Measurements from ENCODE around the gene LIME1. TPM values are rescaled to one million over a fixed set of nuclear protein-coding genes. Genes with fewer than 3 reads are reported as not detected.
A peak's percentile ranks its signal among the peaks of the same experiment; 100 is the strongest.
"Not testable (repeated sequence)": the region's sequence is repeated elsewhere in the genome, so short reads cannot be mapped to it uniquely, and the experiment has no call there.

The LIME1 gene
- total RNA-seq, 2 experiments from 2014 or later, result 75.6 to 76.4 TPM

DNA sequence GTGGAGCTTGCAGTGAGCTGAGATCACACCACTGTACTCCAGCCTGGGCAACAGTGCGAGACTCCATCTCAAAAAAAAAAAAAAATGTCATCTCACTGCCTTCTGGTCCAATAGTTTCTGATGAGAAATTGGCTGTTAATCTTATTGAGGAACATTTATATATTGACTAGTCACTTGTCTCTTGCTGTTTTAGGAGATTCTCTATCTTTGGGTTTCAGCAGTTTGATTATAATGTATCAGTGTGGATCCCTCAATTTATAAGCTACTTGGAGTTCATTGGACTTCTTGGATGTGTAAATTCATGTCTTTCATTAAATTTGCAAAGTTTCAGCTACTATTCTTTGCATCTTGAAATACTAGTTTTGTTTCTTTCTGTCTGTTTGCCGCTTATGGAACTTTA is 17.5 kb upstream of the LIME1 start:
- H4K20me1 ChIP-seq (ENCODE audit: insufficient read depth, low read length), result no peaks in the 10 kb centered on the region
- no peak for DNase-seq (ENCODE audit: low spot score)
- no TSS peak for BruUV-seq (replicated peaks)
- no peak overlapping the region for H3K4me3 ChIP-seq (ENCODE audit: low read depth, low read length, poor library complexity, severe bottlenecking)
- H3K4me1 ChIP-seq (ENCODE audit: insufficient read depth, low read length, poor library complexity, severe bottlenecking), result no peaks in the 10 kb centered on the region
- peaks cover 97% of the 10 kb centered on the region for H3K36me3 ChIP-seq (ENCODE audit: insufficient read depth, low read length)
- H2AFZ ChIP-seq (ENCODE audit: low read length), result no peak overlapping the region
- no peak for TF ChIP-seq CTCF (conservative IDR thresholded peaks at IDR 0.05; ENCODE audit: low read length)
- TF ChIP-seq EZH2phosphoT487 (IDR thresholded peaks at IDR 0.05; ENCODE audit: borderline replicate concordance, low read depth, low read length), result no peak
- ChIA-PET POLR2A (interaction anchor here (0.7 to 1.2 kb wide), 2 partner anchors 8 to 9 kb away, joined by 4 to 5 read pairs; no protein-coding TSS in a partner anchor), CTCF (ENCODE audit: unreplicated experiment) (no interaction called here)
- peaks cover 71% of the 10 kb centered on the region for H3K79me2 ChIP-seq (ENCODE audit: insufficient read depth, low read depth, low read length)
- peaks cover 32% of the 10 kb centered on the region for H3K9me3 ChIP-seq (ENCODE audit: low read length)
- no peaks in the 10 kb centered on the region for H3K9me2 ChIP-seq (ENCODE audit: insufficient read depth, low read length)
- no peak overlapping the region for H3K27ac ChIP-seq (ENCODE audit: low read depth, low read length, poor library complexity, severe bottlenecking)
- no peak overlapping the region for H3K4me2 ChIP-seq (ENCODE audit: low read length)
- intact Hi-C loops (cut with micrococcal nuclease; ENCODE audit: unreplicated experiment), result no loop called here

DNA sequence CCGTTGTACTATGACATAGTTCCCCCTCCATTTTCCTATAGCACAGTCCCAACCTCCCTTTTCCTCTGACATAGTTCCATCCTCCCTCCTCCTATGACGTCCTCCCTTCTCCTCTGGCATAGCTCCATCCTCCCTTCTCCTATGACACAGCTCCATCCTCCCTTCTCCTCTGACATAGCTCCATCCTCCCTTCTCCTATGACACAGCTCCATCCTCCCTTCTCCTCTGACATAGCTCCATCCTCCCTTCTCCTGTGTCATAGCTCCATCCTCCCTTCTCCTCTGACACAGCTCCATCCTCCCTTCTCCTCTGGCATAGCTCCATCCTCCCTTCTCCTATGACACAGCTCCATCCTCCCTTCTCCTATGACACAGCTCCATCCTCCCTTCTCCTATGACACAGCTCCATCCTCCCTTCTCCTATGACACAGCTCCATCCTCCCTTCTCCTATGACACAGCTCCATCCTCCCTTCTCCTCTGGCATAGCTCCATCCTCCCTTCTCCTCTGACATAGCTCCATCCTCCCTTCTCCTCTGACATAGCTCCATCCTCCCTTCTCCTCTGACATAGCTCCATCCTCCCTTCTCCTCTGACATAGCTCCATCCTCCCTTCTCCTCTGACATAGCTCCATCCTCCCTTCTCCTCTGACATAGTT is 13.4 kb upstream of the LIME1 start:
- intact Hi-C loops (cut with micrococcal nuclease; ENCODE audit: unreplicated experiment); H3K4me3 ChIP-seq (ENCODE audit: low read depth, low read length, poor library complexity, severe bottlenecking); H4K20me1 ChIP-seq (ENCODE audit: insufficient read depth, low read length); H3K4me2 ChIP-seq (ENCODE audit: low read length); H3K27ac ChIP-seq (ENCODE audit: low read depth, low read length, poor library complexity, severe bottlenecking); BruUV-seq (replicated peaks); H3K9me2 ChIP-seq (ENCODE audit: insufficient read depth, low read length); H2AFZ ChIP-seq (ENCODE audit: low read length); DNase-seq (ENCODE audit: low spot score): not testable (repeated sequence)
- Histone ChIP-seq H3K79me2 (ENCODE audit: insufficient read depth, low read depth, low read length) (peaks cover 56% of the 10 kb centered on the region; the same call in 1 of the 2 replicates), H3K36me3 (ENCODE audit: insufficient read depth, low read length) (peaks cover 90% of the 10 kb centered on the region), H3K4me1 (ENCODE audit: insufficient read depth, low read length, poor library complexity, severe bottlenecking) (peaks cover 17% of the 10 kb centered on the region), H3K9me3 (ENCODE audit: low read length) (peaks cover 37% of the 10 kb centered on the region)
- ChIA-PET CTCF (ENCODE audit: unreplicated experiment) (interaction anchor here (0.7 kb wide), 2 partner anchors 62 to 174 kb away, joined by 3 to 5 read pairs; no protein-coding TSS in a partner anchor), POLR2A (interaction anchor here (0.6 to 1.2 kb wide), 2 partner anchors 10 to 15 kb away, joined by 3 read pairs; no protein-coding TSS in a partner anchor)

- H4K20me1 ChIP-seq (ENCODE audit: insufficient read depth, low read length); H3K9me2 ChIP-seq (ENCODE audit: insufficient read depth, low read length); POLR2A ChIA-PET; DNase-seq (ENCODE audit: low spot score); CTCF ChIA-PET (ENCODE audit: unreplicated experiment); H2AFZ ChIP-seq (ENCODE audit: low read length); intact Hi-C loops (cut with micrococcal nuclease; ENCODE audit: unreplicated experiment); BruUV-seq (replicated peaks): not testable (repeated sequence)
- Histone ChIP-seq H3K36me3 (ENCODE audit: insufficient read depth, low read length) (peaks cover 65% of the 10 kb centered on the region), H3K4me2 (ENCODE audit: low read length) (peak overlapping the region; percentile 77), H3K4me1 (ENCODE audit: insufficient read depth, low read length, poor library complexity, severe bottlenecking) (peaks cover 67% of the 10 kb centered on the region), H3K27ac (ENCODE audit: low read depth, low read length, poor library complexity, severe bottlenecking) (peak overlapping the region; percentile 97), H3K4me3 (ENCODE audit: low read depth, low read length, poor library complexity, severe bottlenecking) (peak overlapping the region; percentile 31), H3K9me3 (ENCODE audit: low read length) (peaks cover 18% of the 10 kb centered on the region), H3K79me2 (ENCODE audit: insufficient read depth, low read depth, low read length) (peaks cover 36% of the 10 kb centered on the region)
Observed at GRCh38 chr20:63730189-63730733, 6.2 kb upstream of the LIME1 start.

Measured in OCI-LY7 (cell line).